WTC11 (cell line): ENCODE data around the gene ERC1. TPM values are rescaled to one million over a fixed set of nuclear protein-coding genes. Genes with fewer than 3 reads are reported as not detected.

Experiments
- ATAC-seq: fragments of 200-7000 bp; cut with Tn5 transposase; 2 replicates; pipeline ENCODE4 v1.10.0; 2021; ENCODE audit warnings: mild to moderate bottlenecking, moderate library complexity
- CTCF ChIA-PET: fragments of 300-600 bp; sonication (Branson Sonifier 250); formaldehyde crosslinking; loops from one replicate; lab custom pipeline; 2021; ENCODE audit warnings: antibody characterized with exemption; lab: Charles Lee
- POLR2A ChIA-PET: fragments of 350-600 bp; sonication (Branson Sonifier 250); formaldehyde crosslinking; loops from one replicate; lab custom pipeline; 2021; ENCODE audit warnings: antibody characterized with exemption; lab: Charles Lee
- DNase-seq: peaks from one replicate; pipeline ENCODE4 v3.0.0; 2021; ENCODE audit warnings: low spot score
- H3K27ac Mint-ChIP-seq: 2 replicates; pipeline ENCODE4 v1.8.0; 2021; ENCODE audit warnings: mixed read lengths
- H3K27me3 Mint-ChIP-seq: 2 replicates; pipeline ENCODE4 v1.8.0; 2021; ENCODE audit warnings: low read depth, mild to moderate bottlenecking, moderate library complexity, mixed read lengths
- H3K36me3 Mint-ChIP-seq: 2 replicates; pipeline ENCODE4 v1.8.0; 2021; ENCODE audit warnings: mixed read lengths
- H3K4me1 Mint-ChIP-seq: 2 replicates; pipeline ENCODE4 v1.8.0; 2022; ENCODE audit warnings: mixed read lengths
- H3K4me3 Mint-ChIP-seq: 2 replicates; pipeline ENCODE4 v1.8.0; 2021; ENCODE audit warnings: mild to moderate bottlenecking, moderate library complexity, mixed read lengths
- H3K9me3 Mint-ChIP-seq: 2 replicates; pipeline ENCODE4 v1.8.0; 2021; ENCODE audit warnings: mixed read lengths
- CREM ChIP-seq: sonication (generic); formaldehyde crosslinking; IDR thresholded peaks from 2 replicates; pipeline ENCODE4 v1.8.1; 2022; ENCODE audit warnings: mild to moderate bottlenecking, missing genetic modification reagents, moderate library complexity
- ELF4 ChIP-seq: sonication (generic); formaldehyde crosslinking; IDR thresholded peaks from 2 replicates; pipeline ENCODE4 v1.8.1; 2022; ENCODE audit warnings: low read depth, mild to moderate bottlenecking, moderate library complexity, missing genetic modification reagents
- GABPB1 ChIP-seq: sonication (generic); formaldehyde crosslinking; IDR thresholded peaks from 2 replicates; pipeline ENCODE4 v1.8.1; 2023; ENCODE audit warnings: mild to moderate bottlenecking, missing genetic modification reagents
- IRF2 ChIP-seq: sonication (generic); formaldehyde crosslinking; IDR thresholded peaks from 2 replicates; pipeline ENCODE4 v1.8.0; 2022; ENCODE audit warnings: low read depth, missing genetic modification reagents, borderline replicate concordance
- NFYB ChIP-seq: sonication (generic); formaldehyde crosslinking; conservative IDR thresholded peaks from 2 replicates; pipeline ENCODE4 v1.8.0; 2022; ENCODE audit warnings: low read depth, missing genetic modification reagents
- NR1H2 ChIP-seq: sonication (generic); formaldehyde crosslinking; IDR thresholded peaks from 2 replicates; pipeline ENCODE4 v1.9.0; 2021; ENCODE audit warnings: mild to moderate bottlenecking, moderate library complexity, missing genetic modification reagents
- RELA ChIP-seq: sonication (generic); formaldehyde crosslinking; IDR thresholded peaks from 2 replicates; pipeline ENCODE4 v1.8.1; 2022; ENCODE audit warnings: missing genetic modification reagents, mild to moderate bottlenecking, borderline replicate concordance
- SP1 ChIP-seq: sonication (generic); formaldehyde crosslinking; conservative IDR thresholded peaks from 2 replicates; pipeline ENCODE4 v1.8.1; 2022; ENCODE audit warnings: missing genetic modification reagents
- total RNA-seq: library from RNA; stranded (reverse); gene quantifications from 3 replicates; pipeline ENCODE4 v1.2.3, GENCODE V29; 2021
- TF ChIP-seq, protein P1 (sequence below): fragments of 250-450 bp; sonication (Bioruptor Pico); conservative IDR thresholded peaks from 2 replicates; pipeline ENCODE4 v1.9.0; 2021; ENCODE audit warnings: mild to moderate bottlenecking
- TF ChIP-seq, protein P2 (sequence below): fragments of 250-450 bp; sonication (Bioruptor Pico); IDR thresholded peaks from 2 replicates; pipeline ENCODE4 v1.8.0; 2021; ENCODE audit warnings: mild to moderate bottlenecking
- TF ChIP-seq, protein P3 (sequence below): fragments of 250-450 bp; sonication (Bioruptor Pico); IDR thresholded peaks from 2 replicates; pipeline ENCODE4 v1.9.0; 2021; ENCODE audit warnings: mild to moderate bottlenecking
- TF ChIP-seq, protein P4 (sequence below): fragments of 250-450 bp; sonication (Bioruptor Pico); IDR thresholded peaks from 2 replicates; pipeline ENCODE4 v2.1.2; 2022; ENCODE audit warnings: mild to moderate bottlenecking, moderate library complexity
- TF ChIP-seq, protein P5 (sequence below): sonication (generic); formaldehyde crosslinking; IDR thresholded peaks from 2 replicates; pipeline ENCODE4 v1.8.1; 2023; ENCODE audit warnings: mild to moderate bottlenecking, missing genetic modification reagents, borderline replicate concordance
- TF ChIP-seq, protein P6 (sequence below): sonication (generic); formaldehyde crosslinking; IDR thresholded peaks from 2 replicates; pipeline ENCODE4 v1.8.1; 2023; ENCODE audit warnings: mild to moderate bottlenecking, missing genetic modification reagents
- TF ChIP-seq, protein P7 (sequence below): sonication (generic); formaldehyde crosslinking; IDR thresholded peaks from 2 replicates; pipeline ENCODE4 v1.8.1; 2022; ENCODE audit warnings: low read depth, mild to moderate bottlenecking, moderate library complexity, missing genetic modification reagents, borderline replicate concordance

Gene ERC1
- total RNA-seq, 1 experiment from 2014 or later, result 47.5 TPM

DNA sequence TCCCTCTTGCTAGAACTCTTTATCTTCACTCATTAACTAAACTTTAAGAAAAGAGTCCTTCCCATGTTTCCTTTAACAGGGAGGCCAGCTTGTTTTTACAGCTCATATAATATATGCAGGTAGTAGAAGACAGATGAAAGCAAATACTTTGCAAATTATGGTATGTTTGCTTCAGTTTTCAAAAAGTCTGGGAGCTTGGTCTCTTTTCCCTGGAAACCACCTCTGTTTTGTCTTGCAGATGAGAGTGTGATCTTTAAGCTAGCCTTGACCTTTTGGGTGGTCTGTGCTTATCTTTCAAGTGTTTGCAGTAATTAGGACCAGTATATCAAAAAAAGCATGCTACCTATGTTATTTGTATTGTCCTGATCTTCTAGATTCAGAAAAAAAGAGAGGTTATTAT, 62.7 kb downstream of the ERC1 start (continued):
- TF ChIP-seq, protein P1, sequence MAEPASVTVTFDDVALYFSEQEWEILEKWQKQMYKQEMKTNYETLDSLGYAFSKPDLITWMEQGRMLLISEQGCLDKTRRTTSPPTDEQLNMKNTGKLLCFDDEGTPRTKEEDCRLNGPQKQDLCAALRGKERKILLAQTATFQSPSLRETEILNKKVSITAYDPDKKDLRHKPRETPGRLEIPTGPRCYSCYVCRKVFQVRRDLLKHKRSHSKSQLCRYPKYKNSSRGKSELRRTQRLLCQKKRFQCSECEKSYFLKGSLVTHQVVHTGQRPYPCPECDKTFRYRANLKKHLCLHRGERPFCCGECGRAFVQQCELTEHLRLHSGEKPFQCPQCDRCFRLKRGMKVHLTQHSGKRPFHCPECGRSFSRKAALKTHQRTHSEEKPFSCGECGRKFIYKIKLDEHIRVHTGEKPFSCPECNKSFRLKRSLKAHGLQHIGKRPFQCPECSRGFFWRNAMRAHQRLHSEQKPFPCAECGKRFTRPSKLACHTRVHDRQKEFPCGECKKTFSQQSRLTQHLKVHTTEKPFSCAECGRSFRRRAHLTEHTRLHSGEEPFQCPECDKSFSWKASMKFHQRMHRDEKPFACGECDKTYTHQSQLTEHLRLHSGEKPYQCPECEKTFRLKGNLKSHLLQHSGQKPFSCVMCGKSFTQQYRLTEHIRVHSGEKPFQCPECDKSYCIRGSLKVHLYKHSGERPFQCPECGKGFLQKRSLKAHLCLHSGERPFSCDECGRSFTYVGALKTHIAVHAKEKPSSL (CRISPR knock-in tag), result no peak
- no peak for TF ChIP-seq CREM (CRISPR knock-in tag)
- TF ChIP-seq, protein P2, sequence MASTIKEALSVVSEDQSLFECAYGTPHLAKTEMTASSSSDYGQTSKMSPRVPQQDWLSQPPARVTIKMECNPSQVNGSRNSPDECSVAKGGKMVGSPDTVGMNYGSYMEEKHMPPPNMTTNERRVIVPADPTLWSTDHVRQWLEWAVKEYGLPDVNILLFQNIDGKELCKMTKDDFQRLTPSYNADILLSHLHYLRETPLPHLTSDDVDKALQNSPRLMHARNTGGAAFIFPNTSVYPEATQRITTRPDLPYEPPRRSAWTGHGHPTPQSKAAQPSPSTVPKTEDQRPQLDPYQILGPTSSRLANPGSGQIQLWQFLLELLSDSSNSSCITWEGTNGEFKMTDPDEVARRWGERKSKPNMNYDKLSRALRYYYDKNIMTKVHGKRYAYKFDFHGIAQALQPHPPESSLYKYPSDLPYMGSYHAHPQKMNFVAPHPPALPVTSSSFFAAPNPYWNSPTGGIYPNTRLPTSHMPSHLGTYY (CRISPR knock-in tag), result no peak
- TF ChIP-seq, protein P3, sequence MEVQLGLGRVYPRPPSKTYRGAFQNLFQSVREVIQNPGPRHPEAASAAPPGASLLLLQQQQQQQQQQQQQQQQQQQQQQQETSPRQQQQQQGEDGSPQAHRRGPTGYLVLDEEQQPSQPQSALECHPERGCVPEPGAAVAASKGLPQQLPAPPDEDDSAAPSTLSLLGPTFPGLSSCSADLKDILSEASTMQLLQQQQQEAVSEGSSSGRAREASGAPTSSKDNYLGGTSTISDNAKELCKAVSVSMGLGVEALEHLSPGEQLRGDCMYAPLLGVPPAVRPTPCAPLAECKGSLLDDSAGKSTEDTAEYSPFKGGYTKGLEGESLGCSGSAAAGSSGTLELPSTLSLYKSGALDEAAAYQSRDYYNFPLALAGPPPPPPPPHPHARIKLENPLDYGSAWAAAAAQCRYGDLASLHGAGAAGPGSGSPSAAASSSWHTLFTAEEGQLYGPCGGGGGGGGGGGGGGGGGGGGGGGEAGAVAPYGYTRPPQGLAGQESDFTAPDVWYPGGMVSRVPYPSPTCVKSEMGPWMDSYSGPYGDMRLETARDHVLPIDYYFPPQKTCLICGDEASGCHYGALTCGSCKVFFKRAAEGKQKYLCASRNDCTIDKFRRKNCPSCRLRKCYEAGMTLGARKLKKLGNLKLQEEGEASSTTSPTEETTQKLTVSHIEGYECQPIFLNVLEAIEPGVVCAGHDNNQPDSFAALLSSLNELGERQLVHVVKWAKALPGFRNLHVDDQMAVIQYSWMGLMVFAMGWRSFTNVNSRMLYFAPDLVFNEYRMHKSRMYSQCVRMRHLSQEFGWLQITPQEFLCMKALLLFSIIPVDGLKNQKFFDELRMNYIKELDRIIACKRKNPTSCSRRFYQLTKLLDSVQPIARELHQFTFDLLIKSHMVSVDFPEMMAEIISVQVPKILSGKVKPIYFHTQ, result no peak
- TF ChIP-seq, protein P4, sequence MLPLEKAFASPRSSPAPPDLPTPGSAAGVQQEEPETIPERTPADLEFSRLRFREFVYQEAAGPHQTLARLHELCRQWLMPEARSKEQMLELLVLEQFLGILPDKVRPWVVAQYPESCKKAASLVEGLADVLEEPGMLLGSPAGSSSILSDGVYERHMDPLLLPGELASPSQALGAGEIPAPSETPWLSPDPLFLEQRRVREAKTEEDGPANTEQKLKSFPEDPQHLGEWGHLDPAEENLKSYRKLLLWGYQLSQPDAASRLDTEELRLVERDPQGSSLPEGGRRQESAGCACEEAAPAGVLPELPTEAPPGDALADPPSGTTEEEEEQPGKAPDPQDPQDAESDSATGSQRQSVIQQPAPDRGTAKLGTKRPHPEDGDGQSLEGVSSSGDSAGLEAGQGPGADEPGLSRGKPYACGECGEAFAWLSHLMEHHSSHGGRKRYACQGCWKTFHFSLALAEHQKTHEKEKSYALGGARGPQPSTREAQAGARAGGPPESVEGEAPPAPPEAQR (CRISPR knock-in tag), result no peak
- TF ChIP-seq SP1 (CRISPR knock-in tag), result no peak

DNA sequence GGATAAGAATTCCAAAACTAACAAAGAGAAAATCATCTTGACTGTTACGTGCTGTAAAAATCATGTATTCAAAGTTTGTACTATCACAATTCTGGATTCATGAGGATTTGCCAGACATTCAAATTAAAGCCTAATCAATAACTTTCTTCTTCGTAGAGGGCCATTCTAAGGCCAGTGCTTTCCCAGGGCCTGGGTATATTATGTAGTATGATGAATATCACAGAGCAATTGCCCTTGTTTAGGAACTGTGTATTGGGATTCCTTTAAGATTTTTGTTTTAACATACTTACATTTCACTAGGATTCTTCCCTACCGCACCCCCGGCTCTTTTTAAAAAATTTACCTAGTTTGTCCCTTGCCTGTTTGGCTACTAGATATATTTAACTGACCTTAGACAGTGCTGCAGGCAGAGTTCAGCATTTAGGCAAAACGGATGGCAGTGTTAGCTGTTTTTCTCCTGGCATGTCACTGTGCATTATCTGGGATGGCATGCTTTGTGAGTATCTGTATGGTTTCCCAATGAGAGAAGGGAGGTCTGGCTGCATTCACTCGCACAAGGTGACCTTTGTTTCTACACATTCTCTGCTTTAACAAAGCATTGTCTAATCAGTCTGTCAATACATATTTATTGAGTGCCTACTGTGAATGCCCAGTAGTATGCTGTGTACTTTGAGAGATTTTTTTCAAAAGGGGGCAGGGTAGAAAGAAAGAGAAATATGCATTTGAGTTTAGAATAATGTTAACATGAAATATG, 63.3 kb downstream of the ERC1 start:
- H3K27ac Mint-ChIP-seq, result peak overlapping the region; percentile 94
- peaks cover 62% of the 10 kb centered on the region for H3K4me1 Mint-ChIP-seq
- DNase-seq, result no peak
- H3K27me3 Mint-ChIP-seq, result no peaks in the 10 kb centered on the region
- H3K9me3 Mint-ChIP-seq, result peaks cover 16% of the 10 kb centered on the region
- ChIA-PET POLR2A (no interaction called here), CTCF (interaction anchor here (0.9 to 3.2 kb wide), 3 partner anchors 39 to 64 kb away, joined by 5 to 16 read pairs (median 9); no protein-coding TSS in a partner anchor)
- peaks cover 15% of the 10 kb centered on the region for H3K36me3 Mint-ChIP-seq
- H3K4me3 Mint-ChIP-seq, result peak overlapping the region; percentile 26
- peak; percentile 29 for ATAC-seq
- TF ChIP-seq NR1H2 (CRISPR knock-in tag) (no peak), RELA (CRISPR knock-in tag) (no peak), GABPB1 (no peak), ELF4 (no peak), IRF2 (CRISPR knock-in tag) (no peak), NFYB (CRISPR knock-in tag) (no peak)
- TF ChIP-seq, protein P5, sequence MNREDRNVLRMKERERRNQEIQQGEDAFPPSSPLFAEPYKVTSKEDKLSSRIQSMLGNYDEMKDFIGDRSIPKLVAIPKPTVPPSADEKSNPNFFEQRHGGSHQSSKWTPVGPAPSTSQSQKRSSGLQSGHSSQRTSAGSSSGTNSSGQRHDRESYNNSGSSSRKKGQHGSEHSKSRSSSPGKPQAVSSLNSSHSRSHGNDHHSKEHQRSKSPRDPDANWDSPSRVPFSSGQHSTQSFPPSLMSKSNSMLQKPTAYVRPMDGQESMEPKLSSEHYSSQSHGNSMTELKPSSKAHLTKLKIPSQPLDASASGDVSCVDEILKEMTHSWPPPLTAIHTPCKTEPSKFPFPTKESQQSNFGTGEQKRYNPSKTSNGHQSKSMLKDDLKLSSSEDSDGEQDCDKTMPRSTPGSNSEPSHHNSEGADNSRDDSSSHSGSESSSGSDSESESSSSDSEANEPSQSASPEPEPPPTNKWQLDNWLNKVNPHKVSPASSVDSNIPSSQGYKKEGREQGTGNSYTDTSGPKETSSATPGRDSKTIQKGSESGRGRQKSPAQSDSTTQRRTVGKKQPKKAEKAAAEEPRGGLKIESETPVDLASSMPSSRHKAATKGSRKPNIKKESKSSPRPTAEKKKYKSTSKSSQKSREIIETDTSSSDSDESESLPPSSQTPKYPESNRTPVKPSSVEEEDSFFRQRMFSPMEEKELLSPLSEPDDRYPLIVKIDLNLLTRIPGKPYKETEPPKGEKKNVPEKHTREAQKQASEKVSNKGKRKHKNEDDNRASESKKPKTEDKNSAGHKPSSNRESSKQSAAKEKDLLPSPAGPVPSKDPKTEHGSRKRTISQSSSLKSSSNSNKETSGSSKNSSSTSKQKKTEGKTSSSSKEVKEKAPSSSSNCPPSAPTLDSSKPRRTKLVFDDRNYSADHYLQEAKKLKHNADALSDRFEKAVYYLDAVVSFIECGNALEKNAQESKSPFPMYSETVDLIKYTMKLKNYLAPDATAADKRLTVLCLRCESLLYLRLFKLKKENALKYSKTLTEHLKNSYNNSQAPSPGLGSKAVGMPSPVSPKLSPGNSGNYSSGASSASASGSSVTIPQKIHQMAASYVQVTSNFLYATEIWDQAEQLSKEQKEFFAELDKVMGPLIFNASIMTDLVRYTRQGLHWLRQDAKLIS (CRISPR knock-in tag), result no peak
- TF ChIP-seq, protein P6, sequence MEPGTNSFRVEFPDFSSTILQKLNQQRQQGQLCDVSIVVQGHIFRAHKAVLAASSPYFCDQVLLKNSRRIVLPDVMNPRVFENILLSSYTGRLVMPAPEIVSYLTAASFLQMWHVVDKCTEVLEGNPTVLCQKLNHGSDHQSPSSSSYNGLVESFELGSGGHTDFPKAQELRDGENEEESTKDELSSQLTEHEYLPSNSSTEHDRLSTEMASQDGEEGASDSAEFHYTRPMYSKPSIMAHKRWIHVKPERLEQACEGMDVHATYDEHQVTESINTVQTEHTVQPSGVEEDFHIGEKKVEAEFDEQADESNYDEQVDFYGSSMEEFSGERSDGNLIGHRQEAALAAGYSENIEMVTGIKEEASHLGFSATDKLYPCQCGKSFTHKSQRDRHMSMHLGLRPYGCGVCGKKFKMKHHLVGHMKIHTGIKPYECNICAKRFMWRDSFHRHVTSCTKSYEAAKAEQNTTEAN (CRISPR knock-in tag), result no peak
- TF ChIP-seq, protein P7, sequence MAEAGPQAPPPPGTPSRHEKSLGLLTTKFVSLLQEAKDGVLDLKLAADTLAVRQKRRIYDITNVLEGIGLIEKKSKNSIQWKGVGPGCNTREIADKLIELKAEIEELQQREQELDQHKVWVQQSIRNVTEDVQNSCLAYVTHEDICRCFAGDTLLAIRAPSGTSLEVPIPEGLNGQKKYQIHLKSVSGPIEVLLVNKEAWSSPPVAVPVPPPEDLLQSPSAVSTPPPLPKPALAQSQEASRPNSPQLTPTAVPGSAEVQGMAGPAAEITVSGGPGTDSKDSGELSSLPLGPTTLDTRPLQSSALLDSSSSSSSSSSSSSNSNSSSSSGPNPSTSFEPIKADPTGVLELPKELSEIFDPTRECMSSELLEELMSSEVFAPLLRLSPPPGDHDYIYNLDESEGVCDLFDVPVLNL (CRISPR knock-in tag), result no peak
